Peyer's patch (tissue), 4 donors: ENCODE measurements around the gene TEAD1.

ENCODE experiments used
- POLR2A ChIP-seq, 2 donors: fragments of 450-650 bp; IDR thresholded peaks; one replicate each; pipeline ENCODE4 v1.5.1; 2017; ENCODE audit warnings: antibody characterized with exemption in 2 of 2, mild to moderate bottlenecking in 2 of 2, moderate library complexity in 2 of 2
- TF ChIP-seq, protein P1 (sequence below), 6 experiments: fragments of 450-650 bp in 4 of 6; fragments of 200-600 bp in 2 of 6; sonication (generic) in 1 of 6; IDR thresholded peaks; one replicate each; pipeline ENCODE4 v1.5.1; 2017 to 2019; ENCODE audit warnings: antibody characterized with exemption in 6 of 6, mild to moderate bottlenecking in 3 of 6, moderate library complexity in 1 of 6

- TF ChIP-seq POLR2A (IDR thresholded peaks at IDR 0.05): no peak
- TF ChIP-seq, protein P1, sequence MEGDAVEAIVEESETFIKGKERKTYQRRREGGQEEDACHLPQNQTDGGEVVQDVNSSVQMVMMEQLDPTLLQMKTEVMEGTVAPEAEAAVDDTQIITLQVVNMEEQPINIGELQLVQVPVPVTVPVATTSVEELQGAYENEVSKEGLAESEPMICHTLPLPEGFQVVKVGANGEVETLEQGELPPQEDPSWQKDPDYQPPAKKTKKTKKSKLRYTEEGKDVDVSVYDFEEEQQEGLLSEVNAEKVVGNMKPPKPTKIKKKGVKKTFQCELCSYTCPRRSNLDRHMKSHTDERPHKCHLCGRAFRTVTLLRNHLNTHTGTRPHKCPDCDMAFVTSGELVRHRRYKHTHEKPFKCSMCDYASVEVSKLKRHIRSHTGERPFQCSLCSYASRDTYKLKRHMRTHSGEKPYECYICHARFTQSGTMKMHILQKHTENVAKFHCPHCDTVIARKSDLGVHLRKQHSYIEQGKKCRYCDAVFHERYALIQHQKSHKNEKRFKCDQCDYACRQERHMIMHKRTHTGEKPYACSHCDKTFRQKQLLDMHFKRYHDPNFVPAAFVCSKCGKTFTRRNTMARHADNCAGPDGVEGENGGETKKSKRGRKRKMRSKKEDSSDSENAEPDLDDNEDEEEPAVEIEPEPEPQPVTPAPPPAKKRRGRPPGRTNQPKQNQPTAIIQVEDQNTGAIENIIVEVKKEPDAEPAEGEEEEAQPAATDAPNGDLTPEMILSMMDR (IDR thresholded peaks at IDR 0.05): no peak
Measured at GRCh38 chr11:12725055-12725862, 51.0 kb downstream of the TEAD1 start.
